HG03097 (cell line): ENCODE measurements around the gene UBE2O.

Experiments used
- ATAC-seq: cut with Tn5 transposase; IDR thresholded peaks from one replicate; pipeline ENCODE4 v1.9.1; 2021; ENCODE audit not compliant: unreplicated experiment, low FRiP score

Gene UBE2O

DNA sequence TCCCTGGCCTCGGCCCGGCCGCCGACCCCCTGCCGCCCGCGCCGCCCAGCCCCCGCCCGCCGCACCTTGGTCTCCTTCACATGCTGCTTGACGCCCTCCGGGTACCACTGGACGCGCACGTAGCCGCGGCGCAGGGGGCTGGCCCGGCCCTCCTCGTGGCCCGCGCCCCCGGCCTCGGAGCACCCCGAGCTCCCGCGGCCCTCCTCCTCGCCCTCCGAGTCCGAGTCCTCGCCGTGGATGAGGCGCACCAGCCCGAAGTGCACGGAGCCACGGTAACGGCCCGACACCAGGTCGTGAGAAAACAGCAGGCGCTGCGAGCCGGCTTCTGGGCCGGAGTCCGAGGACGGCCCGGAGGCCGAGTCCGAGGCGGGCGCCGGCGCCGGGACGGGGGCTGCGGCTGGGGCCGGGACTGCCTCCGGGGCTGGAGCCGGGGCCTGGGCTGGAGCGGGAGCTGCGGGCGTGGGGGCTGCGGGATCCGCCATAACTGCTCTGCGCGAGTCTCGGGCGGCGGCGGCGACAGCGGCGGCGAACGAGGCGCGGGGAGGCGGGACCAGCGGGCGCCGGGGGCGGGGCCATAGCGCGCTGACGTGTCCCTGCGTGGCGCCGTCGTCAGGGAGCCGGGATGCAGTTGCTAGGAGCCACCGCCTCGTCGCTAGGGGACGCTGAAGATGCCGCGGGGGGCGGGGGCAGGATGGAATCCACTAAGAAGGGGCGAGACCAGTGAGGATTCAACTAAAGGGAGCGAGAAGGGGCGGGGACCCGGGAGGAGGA lies at the start of gene UBE2O:
UBE2O (minus strand) TSS at position 493 of the 771 bp plus-strand sequence; CDS start at position 482, 11 bp downstream.
- ATAC-seq: peak; percentile 85

DNA sequence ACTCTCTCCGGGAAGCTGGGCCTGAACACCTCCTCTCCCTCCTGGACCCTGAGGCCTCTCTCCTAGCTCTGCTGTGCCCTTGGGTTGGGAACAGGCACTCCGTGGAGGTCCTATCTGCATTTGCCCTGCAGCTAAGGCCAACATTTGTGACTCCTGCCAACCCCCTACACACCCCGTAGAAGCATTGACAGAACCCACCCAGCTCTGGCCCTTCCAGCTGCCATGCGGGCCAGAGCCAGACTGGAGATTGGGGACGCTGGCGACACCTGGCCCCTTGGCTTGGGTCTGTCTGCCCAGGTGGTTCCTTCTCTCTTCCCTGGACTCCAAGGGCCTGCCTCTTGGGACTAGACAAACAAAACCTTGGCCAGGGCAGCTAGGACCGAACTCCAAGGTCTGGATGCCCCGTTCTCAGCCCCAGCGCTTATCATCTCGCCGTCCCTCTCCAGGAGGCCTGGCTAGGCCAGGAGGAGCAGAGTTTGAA lies 48.9 kb upstream of the UBE2O start:
- no peak for ATAC-seq

DNA sequence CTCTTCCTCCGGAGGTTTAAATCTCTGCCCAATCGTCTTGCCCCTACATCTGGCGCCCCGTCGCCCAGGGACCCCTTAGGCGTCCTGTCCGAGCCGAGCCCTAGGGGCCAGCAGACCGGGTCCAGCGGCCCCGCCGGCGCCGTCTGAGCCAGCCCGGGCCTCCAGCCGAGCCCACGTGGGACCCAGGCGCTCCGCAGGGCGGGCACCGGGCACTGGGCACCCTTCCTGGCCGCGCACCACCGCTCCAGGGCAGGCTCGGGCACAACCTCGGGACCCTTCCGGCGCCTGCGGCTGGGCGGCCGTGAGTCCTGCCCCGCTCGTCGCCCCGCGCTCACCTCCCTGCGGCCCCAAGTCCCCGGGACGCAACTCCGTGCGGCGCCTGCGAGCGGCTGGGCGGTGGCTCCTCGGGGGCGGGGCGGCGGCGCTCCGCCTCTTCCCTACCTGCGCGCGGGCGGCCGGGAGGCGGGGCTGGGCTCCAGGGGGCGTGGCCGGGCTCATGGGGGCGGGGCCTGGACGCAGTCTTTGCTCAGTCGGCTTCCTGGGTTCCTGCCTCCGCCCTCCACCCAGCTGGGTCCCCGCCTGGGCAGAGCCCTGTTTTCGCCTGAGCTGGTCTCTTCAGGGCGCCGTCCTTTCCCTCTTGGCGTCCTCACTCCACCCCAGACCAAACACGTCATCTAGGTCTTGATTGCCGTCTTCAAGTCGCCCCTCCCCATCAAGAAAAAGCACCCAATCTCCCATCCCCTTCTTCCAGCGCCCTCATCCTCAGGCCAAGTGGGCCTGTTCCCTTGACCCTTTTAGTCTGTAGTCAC lies 48.3 kb upstream of the UBE2O start, which contains the start of gene RHBDF2:
RHBDF2 (minus strand) TSS at position 406 of the 809 bp plus-strand sequence. CDS start 19,899 bp downstream, outside the sequence.
- peak; percentile 66 for ATAC-seq

DNA sequence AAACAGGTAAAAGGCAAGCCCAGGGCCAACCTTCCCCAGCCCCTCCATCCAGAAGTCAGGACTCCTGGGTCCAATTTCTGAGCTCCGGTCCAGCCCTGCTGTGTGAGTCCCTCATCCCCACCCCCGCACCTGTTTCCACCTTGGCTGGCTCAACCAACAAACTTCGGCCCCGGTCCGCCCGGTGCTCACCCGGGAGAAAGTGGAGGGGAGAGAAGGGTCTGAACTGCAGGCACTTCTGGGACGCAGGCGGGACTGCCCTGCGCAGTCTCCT lies 47.7 kb upstream of the UBE2O start:
- no peak for ATAC-seq

DNA sequence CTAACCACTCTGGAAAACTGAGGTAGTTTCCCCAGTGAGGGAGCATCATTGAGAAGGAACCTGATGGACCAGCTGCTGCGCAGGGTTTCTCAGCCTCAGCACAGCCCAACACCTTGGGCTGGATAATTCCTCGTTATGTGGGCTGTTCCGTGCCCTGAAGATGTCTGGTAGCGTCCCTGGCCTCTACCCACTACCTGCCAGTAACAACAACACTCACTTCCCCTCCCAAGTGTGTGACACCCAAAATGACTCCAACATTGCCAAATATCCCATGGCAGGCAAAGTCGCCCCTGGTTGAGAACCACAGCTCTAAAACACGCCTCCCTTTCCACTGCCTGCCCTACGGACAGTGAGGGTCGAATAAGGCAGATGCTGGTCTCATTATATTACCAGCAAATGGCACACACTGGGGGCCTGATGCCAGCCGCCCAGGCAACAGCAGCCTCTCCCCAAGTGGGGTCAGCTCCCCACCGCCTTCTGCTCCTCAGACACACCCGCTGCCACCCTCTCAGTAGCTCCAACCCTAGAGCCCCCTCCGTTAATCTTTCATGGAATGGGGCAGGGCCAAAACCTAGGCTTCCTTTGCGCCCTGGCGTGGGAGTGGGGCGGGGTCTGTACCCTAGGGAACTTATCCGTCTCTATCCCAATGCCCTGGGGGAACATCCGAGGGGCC lies 47.3 kb upstream of the UBE2O start:
- ATAC-seq: no peak

DNA sequence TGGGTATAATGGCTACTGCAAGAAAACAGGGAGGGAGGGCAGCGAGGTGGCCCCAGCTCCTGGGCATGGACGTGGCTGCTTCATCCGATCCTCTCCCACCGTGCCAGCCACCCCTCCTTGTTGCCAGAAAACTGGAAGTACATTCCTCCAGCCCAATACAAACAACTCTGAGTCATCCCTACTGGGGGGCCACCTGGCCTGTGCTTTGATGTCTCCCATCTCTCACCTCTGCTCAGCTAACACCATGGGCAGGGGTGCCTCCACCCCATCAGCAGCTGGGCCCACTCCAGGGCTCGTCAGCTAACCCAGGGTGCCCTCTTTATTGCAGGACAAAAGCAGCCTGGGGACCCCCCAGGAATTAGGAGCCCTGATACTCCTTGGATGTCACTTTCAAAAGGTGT lies 46.3 kb upstream of the UBE2O start:
- no peak for ATAC-seq

DNA sequence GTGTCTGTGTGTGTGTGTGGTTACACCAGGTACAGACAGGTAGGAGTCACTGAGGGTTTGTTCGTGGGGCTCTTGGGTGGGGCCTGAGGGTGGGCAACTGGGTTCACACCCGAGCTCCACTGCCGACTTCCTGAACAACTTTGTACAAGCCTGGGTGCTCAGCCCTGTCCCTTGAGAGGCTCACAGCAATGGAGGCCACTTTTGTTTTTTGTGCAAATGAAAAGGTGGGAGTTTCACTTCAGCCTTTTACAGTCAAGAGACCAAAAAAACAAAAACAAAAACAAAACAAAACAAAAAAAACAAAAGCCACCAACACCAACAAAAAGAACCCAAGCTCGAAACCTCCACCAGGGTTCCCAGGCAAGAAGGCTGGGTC lies 45.9 kb upstream of the UBE2O start:
- no peak for ATAC-seq

DNA sequence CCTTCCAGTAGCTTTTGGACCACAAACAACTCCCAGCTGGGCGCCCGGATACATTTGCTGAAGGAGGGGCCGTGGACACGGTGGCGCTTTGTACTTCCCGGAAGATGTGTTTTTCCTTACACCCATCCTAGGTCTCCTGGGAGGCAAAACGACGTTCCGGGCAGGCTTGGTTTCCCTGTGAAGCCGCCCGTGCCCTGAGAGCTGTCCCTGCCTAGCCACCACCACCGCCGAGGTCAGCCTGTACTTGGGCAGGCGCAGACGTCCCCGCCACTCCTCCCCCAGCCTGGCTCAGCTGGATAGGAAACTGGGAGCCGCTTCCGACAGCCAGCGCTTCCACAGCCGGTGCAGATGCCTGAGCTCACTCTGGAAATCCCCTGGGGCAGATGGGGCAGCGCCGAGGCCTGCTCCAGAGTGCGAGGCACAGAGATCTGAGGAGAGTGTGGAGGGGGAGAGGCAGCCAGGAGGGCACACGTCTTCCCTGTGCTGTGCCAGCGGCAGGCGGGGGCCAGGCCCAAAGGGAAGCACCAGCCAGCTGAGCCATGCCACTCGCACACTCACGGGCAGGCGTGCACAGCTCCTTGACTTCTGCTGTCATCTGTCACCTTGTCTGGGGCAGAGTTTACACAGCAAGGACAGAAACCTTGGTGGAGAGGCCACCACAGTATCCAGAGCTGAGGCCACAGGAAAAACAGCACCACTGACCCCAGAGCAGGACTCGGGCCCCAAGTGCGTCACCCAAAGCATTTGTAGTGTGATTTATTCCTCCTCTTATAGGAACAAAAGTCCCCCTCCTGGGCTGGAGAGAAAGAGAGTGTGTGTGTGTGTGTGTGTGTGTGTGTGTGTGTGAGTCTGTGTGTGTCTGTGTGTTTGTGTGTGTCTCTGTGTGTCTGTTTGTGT lies 45.3 kb upstream of the UBE2O start:
- no peak for ATAC-seq

DNA sequence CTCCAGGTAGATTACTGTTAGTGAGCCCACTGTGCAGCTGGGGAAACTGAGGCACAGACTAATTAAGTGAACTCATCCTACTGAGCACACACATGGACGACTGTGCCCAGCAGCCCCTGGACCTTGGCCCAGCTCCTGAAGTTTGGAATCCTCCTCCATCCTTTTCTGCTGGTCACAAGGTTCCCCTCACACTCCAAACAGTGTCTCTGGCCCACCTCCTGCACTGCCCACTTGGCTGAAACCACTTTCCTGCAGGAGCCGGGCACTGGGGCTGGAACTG lies 44.7 kb upstream of the UBE2O start:
- no peak for ATAC-seq

DNA sequence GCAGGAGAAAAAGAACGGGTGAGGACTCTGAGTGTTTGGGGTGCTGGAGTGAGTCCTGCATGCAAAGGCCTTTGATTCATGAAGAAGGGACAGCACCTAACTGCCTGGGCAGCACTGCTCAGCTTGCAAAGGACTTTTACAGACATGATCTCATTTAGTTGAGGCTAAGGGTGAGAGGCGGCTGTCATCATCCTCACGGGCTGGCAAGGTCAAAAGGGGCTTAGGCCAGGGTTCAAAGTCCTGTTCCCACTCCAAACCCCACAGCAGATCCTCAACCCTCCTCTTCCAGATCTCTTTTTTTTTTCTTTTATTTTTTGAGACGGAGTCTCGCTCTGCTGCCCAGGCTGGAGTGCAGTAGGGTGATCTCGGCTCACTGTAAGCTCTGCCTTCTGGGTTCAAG lies 43.5 kb upstream of the UBE2O start:
- no peak for ATAC-seq

DNA sequence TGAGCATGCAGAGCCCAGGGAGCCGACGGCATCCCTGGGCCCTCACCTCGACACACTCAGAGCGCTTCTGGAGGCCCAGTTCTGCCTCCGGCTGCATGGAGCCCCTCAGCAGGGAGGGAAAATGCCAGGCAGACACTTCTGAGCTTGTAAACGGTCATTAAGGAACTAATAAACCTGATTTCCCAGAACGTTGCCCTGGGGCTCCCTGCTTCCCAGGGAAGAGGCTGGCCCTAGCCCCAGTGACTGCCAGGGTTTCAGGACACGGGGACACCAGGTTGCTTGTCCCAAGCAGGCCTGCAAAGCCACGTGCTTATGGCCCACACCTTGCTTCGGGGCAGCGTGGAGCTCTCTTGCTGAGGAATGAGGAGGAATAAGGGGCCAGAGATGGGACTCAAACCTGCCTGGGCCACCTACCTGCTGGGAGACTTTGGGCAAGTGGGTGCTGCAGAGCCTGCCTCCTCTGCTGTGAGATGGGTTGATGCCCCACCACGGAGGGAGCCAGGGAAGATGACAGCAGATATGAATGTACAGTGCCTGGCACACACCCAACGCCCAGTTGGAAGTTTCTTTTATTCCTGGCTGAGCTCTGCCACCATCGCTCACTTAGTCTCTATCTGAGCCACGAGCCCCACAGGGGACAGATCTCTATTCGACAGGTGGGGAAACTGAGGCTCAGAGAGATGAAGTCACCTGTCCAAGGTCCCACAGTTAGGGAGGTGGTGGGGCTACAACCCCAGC lies 42.9 kb upstream of the UBE2O start:
- ATAC-seq: no peak

DNA sequence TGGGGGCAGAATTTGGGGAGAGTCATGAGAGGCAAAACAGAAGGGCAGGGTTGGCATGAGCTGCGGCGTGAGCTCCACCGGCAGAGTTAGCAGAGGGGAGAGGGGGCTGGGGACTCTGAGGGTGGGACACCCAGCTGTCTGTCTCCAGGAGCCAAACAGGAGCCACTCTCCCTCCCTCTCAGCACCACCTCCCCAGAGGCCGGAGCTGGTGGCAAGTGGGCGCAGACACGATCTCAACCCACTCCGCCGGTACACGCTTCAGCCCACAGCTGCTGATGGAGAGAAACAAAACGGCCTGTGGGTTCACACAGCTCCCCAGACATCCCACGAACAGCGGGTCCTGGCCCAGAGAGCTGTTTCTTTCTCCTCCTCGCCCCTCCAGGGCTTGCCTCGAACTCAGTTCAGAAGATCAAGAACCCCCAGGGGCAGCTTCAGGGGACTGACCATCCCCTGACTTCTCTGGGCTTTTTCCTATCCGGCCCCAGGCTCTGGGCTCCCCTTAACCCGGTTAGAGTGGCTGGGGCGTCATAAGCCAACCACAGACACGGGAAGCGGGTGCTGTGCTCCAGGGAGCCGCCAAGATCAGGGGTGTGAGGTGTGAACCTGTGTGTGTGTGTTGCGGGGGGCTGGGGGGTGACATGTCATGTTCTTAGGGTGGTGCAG lies 40.7 kb upstream of the UBE2O start:
- peak; percentile 5 for ATAC-seq

DNA sequence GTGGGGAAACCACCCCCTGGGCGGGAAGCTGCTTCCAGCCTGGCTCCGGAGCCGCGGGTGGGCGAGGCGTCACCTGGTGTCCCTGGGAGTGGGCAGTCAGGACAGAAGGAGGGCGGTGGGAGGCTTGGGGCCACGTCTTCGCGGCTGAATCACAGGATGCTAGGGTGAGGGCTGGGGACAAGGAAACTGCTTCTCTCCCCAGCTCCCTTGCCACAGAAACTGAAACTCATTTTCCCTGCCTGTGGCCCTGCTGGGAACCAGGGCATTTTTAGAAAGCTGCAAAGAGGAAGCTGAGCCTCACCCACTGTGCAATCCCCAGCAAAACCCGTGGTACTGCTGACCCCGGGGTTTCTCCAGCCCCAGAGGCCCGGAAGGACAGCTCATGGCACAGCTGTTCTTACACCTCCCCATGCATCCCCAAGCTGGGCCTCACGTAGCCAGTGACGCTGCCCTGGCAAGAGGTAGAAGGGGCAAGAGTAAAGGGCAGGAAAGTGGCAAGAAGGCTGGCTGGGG lies 40.1 kb upstream of the UBE2O start:
- ATAC-seq: peak; percentile 51

DNA sequence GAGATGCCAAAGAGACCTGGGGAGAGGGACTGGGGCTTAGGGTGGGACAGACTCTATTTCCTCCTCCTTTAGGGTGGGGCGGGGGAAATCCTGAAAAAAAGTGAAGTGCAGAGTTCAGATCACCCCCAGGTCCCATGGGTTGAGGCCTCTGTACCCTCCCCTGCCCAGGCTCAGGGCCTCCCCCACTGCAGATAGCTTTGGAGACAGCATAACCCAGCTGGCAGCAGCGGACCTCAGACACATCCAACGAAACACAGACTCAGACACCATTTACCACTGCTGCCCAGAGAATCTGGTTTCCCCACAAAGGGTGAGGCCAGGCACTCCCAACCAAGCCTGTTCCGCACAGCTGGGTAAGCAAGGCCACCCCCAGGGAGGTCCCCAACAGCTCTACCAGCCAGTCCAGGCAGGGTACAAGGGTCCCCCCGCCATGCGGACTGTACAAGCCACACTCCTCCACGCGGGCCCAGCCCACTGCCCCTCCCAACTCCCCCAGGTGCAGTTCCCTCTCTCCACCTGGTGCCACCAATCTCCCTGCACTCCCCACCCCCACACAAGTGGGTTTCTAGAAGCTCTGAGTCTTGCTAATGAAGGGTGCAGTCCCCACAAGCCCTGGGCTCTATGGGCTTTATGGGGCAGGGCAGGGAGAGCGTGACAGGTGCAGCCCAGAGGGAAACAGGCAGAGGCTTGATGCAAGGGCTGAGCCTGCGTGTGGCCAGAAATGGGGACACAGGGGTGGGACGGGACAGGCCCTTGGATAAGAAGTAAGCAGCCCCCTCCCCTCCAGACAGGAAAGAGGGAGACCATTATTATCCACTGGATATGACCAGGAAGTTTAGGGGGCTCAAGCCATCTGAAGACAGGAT lies 39.4 kb upstream of the UBE2O start:
- ATAC-seq: peak; percentile 36

DNA sequence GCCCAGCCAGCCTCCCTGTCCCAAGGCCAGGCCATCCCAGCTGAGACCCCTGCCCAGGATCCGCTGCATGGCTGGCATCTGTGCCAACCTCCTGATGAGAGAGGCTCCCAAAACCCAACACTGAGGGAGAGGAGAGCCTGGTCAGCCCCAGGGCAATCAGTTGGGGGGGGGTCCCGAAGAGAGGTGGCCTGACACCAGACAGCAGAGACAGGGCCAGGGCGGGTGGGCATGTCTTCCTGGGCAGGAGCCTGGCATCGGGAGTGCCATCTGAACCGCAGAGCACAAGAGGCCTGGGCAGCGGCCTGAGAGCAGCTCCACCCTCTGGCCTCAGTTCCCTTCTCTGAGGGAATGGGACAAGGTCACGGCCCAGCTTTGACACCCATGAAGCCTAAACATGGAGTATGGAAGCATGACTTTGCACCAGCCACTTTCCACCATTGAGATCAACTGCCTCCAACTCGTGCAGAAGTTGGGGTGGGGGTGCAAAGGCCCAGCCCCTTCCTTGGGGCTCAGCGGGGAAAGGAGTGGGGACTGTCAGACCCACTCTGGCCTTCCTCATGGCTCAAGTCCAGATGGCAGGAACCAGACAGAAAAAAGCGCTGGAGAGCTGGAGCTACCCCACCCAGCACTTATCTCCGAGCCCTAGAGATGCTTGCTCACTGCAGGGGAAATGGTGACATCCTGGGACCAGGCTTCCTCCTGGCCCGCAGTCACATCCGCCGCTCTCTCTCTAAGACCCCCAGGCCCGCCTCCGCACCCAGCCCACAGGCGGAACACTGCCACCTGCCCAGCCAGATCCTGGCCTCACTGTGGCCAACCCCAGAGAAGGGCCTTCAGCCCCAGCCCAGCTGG lies 38.5 kb upstream of the UBE2O start:
- peak; percentile 19 for ATAC-seq

DNA sequence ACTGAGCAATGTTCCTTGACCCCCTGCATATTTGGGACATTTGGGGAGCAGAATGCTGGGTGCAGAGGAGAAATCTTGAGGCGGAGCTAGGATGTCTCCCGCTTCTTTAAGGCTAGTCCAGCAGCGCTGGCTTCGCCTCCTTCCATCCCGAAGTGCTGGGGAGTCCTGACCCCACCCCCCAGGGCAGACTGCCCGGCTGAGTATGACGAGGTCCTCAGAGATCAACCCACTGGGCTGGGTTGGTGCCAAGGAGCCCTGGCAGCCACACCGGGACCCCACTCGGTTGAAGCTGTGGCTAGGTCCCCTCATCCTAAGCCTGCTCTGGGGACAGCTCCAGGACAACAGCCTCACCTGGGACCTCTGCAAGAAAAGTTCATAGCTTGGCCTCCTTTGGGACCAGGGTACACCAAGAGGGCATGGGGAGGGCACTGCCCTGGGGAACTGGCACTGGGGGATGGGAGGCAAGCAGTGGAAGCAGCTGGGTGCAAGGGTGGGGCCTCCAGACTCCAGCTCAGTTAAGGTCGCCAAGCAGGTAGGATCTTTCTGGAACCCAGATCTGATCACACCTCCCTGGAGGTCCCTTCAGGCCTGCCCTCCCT lies 37.3 kb upstream of the UBE2O start:
- no peak for ATAC-seq
